GM21576 (cell line): ENCODE results near the gene SALL3.

Experiments
- ATAC-seq: cut with Tn5 transposase; IDR thresholded peaks from one replicate; pipeline ENCODE4 v1.9.1; 2021; ENCODE audit warnings: mild to moderate bottlenecking, moderate library complexity; ENCODE audit not compliant: unreplicated experiment

SALL3 gene

DNA sequence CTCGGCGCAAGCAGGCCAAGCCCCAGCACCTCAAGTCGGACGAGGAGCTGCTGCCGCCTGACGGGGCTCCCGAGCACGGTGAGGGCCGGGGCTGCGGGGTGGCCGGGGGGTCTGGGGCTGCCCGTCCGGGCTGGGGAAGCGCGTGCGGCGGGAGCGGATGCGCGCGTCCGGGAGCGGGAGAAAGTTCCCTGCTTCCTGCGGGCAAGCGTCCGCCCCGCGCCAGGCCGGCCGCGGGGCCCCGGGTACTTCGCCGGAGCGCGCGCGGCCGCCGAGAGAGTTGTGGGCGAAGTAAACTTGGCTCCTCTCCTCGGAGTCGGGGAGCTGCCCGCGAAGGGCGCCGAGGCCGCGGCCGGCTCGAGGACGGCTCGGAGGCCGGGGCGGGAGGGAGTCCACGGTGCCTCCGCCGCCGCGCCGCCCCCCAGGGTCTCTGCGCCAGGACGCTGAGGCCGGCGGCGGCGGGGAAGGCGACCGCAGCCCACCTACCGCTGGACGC is 707 bp downstream of the SALL3 start:
- ATAC-seq: no peak

DNA sequence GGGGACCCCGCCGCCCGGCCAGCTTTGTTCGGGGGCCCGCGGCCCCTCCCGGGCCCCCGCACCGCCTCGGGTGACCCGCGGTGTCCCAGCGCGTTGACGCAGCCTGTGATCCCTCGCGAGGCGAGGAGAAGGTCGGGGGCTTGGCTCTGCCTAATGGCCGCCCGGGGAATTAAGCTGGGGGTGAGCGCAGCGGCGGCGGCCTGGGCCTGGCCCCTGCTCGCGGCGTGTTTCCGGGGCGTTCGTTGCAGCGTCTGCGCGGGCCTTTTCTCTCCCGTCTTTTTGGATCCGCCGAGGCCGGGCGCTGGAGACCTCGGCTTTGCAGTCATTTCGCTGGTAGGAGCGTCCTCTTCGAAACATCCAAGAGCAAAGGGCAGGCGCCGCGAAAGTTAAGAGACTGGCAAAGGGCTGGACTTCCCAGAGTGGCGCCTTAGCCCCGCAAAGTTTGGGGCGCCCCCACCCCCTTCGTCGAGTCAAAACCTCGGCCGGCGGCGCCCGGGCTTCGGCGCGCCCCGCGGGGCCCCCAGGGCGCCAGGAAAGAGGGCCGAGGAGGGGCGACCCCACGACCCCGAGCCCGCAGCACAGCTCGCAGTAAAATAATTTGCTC is 1.3 kb downstream of the SALL3 start:
- no peak for ATAC-seq

DNA sequence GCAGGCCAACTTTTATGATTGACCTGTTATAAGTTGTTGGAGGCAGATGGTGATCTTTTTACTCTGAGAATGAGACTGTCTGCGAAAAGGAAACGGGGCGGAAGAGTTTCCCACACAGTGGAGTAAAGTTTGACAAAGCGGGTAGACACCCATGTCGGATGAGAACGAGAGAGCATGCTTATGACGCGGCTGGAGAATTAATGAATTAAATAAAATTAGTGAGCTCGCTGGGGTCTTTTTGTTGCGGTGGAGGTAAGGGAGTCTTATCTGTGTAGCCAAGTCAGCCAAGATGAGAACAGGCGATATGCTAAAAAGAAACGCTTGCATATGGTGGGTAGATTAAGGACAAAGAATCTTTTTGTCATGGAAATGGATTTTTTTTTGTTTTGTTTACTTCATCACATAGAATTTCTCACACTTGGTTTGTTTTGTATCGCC is 1.8 kb downstream of the SALL3 start:
- no peak for ATAC-seq

- no peak for ATAC-seq
Measured at GRCh38 chr18:78981989-78982620, 2.5 kb downstream of the SALL3 start.

DNA sequence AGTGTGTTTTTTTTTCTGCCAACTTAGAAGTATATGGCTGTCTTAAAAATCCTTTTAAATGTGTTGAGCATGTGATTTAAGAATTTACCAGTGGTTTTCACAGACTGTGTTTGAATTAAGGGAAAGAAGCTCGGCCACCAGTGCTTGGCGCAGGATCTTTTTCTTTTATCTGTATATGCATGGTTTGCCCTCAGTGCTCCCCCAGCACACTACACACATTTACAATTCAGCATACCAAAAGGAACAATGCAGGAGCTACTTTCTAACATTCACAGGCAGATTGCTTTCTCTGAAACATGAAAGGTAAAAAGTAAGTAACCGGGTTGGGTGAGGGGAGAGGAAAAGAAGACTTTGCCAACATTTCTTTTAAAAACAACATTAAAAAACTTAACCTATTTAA is 3.9 kb downstream of the SALL3 start:
- ATAC-seq: no peak

DNA sequence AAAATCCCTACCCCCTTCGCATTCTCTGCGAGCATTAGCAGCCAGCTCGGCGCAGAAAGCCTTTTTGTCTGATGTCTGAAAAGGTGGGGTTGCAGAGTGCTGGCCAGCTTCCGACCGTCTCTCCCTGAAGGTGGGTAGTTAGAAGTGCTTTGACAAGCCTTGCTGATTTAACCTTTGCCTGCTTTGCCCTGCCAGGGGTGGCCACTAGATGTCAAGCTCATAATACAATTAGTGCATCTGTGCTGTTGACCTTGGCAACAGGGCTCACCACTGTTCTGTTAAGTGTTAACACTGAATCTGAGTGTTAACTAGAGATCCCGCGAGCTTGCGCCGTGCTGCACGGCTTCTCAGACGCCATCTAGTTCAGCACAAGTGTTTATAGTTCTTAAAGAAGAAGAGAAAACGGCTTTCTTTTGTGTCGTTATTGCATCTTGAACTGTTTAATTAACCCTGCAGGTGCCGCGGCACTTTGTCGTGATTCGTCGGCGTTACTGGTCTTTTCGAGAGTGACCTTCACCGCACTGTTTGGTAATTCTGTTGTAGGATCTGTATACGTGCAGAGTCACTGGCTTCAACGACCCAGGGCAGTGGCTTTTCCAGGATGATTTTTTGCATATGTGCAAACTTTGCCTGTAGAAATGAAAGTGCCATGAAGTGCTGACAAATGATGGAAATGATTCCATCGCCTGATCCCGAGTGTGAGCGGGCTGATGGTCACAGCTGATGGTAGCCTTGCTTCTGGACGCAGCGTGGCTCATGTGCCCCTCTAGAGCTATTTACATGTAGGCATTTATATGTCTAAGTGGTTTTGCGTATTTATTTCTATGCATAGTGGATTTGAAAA is 5.5 kb downstream of the SALL3 start:
- peak; percentile 72 for ATAC-seq

GRCh38 chr18:78986018-78986481 is 6.4 kb downstream of the SALL3 start:
- ATAC-seq: no peak

GRCh38 chr18:78991446-78991845 is 11.8 kb downstream of the SALL3 start:
- ATAC-seq: no peak

- no peak for ATAC-seq
Measured at GRCh38 chr18:78992041-78993011, 12.7 kb downstream of the SALL3 start.

DNA sequence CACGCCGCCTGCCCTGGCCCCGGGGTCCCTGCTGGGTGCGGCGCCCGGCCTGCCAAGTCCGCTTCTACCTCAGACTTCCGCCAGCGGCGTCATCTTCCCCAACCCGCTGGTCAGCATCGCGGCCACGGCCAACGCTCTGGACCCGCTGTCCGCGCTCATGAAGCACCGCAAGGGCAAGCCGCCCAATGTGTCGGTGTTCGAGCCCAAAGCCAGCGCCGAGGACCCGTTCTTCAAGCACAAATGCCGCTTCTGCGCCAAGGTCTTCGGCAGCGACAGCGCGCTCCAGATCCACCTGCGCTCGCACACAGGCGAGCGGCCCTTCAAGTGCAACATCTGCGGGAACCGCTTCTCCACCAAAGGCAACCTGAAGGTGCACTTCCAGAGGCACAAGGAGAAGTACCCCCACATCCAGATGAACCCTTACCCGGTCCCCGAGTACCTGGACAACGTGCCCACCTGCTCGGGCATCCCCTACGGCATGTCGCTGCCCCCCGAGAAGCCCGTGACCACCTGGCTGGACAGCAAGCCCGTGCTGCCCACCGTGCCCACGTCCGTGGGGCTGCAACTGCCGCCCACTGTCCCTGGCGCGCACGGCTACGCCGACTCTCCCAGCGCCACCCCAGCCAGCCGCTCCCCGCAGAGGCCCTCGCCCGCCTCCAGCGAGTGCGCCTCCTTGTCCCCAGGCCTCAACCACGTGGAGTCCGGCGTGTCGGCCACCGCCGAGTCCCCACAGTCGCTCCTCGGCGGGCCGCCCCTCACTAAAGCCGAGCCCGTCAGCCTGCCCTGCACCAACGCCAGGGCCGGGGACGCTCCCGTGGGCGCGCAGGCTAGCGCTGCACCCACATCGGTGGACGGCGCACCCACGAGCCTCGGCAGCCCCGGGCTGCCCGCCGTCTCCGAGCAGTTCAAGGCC is 13.7 kb downstream of the SALL3 start:
- no peak for ATAC-seq

DNA sequence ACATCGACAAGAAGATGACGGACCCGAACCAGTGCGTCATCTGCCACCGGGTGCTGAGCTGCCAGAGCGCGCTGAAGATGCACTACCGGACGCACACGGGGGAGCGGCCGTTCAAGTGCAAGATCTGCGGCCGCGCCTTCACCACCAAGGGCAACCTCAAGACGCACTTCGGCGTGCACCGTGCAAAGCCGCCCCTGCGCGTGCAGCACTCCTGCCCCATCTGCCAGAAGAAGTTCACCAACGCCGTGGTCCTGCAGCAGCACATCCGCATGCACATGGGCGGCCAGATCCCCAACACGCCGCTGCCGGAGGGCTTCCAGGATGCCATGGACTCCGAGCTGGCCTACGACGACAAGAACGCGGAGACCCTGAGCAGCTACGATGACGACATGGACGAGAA is 14.4 kb downstream of the SALL3 start:
- no peak for ATAC-seq

GRCh38 chr18:78994531-78994930 is 14.9 kb downstream of the SALL3 start:
- ATAC-seq: no peak

DNA sequence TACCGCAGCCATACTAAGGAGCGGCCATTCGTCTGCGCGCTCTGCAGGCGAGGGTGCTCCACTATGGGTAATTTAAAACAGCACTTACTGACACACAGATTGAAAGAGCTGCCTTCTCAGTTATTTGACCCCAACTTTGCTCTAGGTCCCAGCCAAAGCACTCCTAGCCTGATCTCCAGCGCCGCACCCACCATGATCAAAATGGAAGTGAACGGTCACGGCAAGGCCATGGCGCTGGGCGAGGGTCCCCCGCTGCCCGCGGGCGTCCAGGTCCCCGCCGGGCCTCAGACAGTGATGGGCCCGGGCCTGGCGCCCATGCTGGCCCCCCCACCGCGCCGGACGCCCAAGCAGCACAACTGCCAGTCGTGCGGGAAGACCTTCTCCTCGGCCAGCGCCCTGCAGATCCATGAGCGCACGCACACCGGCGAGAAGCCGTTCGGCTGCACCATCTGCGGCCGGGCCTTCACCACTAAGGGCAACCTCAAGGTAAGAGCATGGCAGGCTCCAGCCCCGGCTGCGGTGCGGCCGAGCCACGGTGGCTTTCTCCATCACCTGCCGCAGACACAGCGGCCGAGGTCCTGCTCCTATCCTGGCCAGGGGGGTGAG is 15.5 kb downstream of the SALL3 start:
- no peak for ATAC-seq

- ATAC-seq: no peak
Measured at GRCh38 chr18:78995740-78996395, 16.2 kb downstream of the SALL3 start.

DNA sequence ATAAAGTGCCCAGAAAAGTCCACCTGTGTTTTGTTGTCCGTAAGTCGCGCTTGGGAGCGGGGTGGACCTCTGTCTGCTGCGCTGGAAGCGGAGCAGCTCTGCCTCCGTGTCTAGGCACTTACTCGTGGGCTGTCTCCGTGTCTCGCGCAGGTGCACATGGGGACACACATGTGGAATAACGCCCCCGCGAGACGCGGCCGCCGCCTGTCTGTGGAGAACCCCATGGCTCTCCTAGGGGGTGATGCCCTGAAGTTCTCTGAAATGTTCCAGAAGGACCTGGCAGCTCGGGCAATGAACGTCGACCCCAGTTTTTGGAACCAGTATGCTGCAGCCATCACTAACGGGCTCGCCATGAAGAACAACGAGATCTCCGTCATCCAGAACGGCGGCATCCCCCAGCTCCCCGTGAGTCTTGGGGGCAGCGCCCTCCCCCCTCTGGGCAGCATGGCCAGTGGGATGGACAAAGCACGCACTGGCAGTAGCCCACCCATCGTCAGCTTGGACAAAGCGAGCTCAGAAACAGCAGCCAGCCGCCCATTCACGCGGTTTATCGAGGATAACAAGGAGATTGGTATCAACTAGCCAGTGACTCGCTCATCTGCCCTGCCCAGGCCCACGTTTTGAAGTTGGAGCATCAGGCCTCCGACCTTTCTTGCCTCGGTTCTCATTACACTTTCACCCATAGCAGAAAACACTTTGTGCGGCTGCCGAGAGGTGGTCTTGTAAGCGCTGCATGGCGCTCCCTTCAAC is 17.3 kb downstream of the SALL3 start:
- no peak for ATAC-seq

DNA sequence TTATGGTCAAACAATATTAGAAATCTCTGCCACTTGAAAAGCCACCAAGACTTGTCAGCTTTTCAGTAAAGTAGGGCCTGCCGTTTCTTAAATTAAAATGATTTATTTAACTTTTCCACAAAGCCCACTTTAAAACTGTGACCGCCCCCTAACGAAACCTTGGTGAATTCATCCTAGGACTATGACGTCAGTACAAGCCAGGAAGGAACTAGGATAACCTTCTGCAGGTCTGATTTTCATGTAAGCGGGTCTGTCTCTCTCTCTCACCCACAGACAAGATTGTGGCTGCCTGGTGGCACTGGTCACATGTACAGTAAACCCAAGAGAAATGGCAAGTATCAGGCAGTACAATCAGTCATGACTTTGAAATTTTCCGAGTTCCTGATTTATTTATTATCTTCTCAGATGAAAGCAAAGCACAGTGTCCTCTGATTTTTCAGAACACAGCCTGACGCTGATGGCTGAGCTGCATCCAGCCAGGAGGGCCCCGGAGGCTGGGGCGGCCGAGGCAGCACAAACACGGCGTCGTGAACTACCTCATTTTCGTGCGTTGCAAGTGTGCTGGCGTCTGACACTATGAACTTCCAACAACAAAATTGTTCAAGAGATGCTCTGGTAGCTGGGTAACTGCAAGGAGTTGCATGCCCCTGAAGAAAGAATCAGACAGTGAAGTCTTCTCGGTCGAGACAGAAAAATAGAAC is 18.9 kb downstream of the SALL3 start:
- no peak for ATAC-seq

GRCh38 chr18:78999939-79000338 is 20.3 kb downstream of the SALL3 start:
- ATAC-seq: no peak
